ENCODE data around the gene CUL4A. TPM values are rescaled to one million over a fixed set of nuclear protein-coding genes. Genes with fewer than 3 reads are reported as not detected.
"Not testable (repeated sequence)": the region's sequence is repeated elsewhere in the genome, so short reads cannot be mapped to it uniquely, and the experiment has no call there.

Gene CUL4A
- total RNA-seq (ENCODE audit: insufficient read depth, low replicate concordance) = 237 TPM

- DNase-seq (ENCODE audit: low spot score) = peak; percentile 85
These were observed at the start of gene CUL4A for GRCh38 chr13:113209336-113209758. Gene CUL4A, plus strand, starts transcription at chr13:113209613. Its CDS starts 15 bp downstream, at chr13:113209628.

- DNase-seq (ENCODE audit: low spot score) = no peak
These were observed 49.7 kb upstream of the CUL4A start for GRCh38 chr13:113159701-113160100.

- DNase-seq (ENCODE audit: low spot score) = no peak
These were observed 48.4 kb upstream of the CUL4A start for GRCh38 chr13:113160983-113161382.

GRCh38 chr13:113161433-113161832 is 48.0 kb upstream of the CUL4A start:
- no peak for DNase-seq (ENCODE audit: low spot score)

GRCh38 chr13:113161975-113162374 is 47.4 kb upstream of the CUL4A start:
- DNase-seq (ENCODE audit: low spot score) = not testable (repeated sequence)

- no peak for DNase-seq (ENCODE audit: low spot score)
These were observed 46.4 kb upstream of the CUL4A start for GRCh38 chr13:113162783-113163685.

DNA sequence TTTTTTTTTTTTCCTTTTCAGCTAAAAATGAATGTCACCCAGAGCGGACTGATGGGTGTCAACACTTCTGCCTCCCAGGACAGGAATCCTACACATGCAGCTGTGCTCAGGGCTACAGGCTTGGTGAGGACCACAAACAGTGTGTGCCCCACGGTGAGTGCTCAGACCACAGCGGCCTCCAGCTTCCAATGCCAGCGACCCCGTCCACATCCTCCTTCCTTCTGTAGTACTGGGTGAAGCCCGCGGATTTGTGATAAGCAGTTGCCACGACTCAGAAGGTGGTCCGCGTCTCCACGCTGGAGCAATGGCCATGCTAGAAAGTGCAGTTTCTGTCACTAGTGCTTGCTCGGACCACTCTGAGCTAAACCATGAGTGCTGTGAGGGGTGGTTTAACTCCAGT is 44.9 kb upstream of the CUL4A start:
- no peak for DNase-seq (ENCODE audit: low spot score)

DNA sequence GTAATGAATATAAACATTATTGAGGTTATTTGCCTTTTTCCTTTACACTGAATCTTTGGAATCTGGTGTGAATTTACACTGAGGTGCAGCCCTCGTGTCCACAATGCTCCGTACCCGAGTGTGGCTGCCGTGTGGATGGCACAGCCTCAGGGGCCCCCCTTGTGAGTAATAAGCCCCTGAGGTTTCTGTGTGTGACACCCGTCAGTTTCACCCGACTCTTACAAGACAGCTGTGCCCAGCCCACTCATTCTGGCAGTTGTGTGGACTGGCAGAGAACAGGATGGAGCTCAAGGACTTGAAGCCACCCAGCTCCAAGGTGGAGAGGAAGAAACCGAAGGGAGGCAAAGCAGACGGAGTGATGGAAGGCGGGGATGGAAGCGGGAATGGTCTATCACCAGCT is 43.1 kb upstream of the CUL4A start:
- DNase-seq (ENCODE audit: low spot score) = no peak

DNA sequence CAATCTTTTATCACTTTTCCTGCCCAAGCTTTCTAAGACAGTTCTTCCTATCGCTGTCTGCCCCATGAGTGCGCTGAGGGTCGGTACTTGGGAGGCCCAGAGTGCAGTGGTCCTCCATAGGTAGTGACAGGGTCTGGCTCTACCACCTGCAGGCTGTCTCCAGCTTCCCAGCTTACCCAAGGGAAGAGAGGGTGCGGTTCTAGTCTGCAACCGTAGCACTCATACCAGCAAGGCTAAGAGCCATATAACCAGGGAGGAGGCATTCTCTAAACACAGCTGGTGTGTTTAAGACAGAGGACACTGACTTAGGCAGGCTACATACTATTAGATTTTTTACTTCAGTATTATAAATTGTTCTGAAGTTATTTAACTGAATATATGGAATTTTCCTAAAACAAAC is 42.7 kb upstream of the CUL4A start:
- DNase-seq (ENCODE audit: low spot score) = no peak

DNA sequence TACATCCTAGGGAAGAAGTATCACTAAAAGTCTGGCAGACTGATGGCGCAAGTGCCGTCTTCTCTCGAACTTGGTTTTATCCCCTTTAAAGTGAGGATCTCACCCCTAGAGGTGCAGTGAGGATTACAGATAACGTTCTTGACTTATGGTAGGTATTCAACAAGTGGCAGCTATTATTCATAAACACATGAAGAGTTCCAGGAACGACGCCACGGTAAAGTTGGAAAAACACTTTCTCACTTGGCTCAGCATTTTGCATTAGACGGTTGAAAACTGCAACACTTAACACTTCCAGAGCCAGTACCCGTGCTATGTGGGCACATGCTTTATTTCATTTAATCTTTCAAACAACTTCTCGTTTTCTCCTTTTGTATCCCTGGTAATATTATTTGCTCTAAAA is 42.3 kb upstream of the CUL4A start:
- no peak for DNase-seq (ENCODE audit: low spot score)

DNA sequence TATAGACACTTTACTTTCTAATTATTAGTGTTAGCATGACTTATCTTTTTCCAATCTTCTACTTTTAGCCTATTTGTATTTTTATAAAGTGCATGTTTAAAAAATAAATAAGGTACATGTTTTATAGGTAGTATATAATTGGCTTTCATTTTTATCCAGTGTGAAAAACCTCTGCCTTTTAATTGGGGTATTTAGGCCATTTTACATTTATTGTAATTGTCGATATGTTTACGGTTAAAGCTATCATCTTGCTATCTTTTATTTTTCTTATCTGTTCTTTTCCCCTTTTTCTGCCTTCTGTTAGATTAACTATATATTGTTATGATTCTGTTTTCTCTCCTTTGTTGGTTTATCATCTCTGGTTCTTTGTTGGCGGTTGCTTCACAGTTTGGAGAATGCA is 41.8 kb upstream of the CUL4A start:
- DNase-seq (ENCODE audit: low spot score) = no peak

DNA sequence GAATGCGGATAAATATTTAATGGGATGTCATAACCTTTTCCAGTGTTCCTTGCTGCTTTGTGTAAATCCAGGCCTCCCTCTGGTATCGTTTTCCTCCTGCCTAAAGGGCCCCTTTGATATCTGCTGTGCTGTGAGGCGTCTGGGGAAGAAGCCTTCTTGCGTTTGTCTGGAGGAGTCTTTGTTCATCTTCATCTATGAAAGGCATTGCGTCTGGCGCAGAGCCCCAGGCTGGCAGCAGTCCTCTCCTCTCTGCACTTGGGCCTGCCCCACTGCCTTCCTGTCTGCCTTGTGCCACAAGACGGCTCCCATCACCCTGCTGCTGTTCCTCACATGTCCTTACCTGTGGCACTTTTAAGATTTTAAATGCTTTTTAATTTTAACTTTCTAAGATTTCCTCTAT is 41.2 kb upstream of the CUL4A start:
- no peak for DNase-seq (ENCODE audit: low spot score)

DNA sequence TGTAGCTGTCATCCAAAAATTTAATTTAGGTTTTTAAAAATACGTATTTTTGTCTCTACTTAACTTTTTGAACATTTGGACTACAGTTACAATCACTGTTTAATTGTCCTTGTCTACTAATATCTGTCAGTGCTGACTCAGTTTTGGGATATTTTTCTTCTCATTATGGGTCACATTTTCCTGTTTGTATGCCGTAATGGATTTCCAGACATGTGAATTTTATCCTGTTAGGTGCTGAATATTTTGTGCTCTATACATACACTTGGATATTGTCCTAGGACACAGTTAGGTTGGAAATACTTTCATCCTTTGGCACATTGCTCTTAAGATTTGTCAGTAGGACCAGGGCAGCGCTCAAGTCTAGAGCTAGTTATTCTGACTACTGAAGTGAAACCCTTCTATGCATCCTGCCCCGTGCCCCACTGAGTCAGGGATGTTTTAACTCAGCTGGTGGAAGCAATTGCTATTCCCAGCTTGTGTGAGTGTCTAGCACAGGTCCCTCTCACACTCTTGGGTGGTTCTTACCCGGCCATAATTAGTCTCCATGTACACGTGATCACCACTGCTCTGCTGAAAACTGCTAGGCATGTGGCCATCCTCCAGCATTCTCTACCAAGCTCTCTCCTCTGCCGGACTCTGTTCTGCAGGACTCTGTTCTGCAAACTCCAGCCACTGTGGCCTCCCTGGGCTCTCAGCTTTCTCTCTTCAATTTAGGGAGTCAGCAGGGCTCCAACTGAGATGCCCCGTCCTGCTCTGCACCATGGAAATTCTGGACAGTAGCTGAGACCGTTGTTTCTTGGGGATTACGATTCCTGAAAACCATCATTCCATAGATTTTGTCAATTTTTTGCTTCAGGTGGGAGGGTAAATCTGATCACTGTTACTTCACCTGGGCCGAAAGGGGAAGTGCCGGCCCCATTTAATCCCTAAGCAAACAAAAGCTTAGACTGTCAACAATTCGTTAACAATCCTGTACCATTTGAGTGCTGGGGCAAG is 39.8 kb upstream of the CUL4A start:
- DNase-seq (ENCODE audit: low spot score) = no peak

GRCh38 chr13:113170511-113170910 is 38.9 kb upstream of the CUL4A start:
- DNase-seq (ENCODE audit: low spot score) = no peak

GRCh38 chr13:113171250-113172125 is 37.9 kb upstream of the CUL4A start:
- DNase-seq (ENCODE audit: low spot score) = no peak

DNA sequence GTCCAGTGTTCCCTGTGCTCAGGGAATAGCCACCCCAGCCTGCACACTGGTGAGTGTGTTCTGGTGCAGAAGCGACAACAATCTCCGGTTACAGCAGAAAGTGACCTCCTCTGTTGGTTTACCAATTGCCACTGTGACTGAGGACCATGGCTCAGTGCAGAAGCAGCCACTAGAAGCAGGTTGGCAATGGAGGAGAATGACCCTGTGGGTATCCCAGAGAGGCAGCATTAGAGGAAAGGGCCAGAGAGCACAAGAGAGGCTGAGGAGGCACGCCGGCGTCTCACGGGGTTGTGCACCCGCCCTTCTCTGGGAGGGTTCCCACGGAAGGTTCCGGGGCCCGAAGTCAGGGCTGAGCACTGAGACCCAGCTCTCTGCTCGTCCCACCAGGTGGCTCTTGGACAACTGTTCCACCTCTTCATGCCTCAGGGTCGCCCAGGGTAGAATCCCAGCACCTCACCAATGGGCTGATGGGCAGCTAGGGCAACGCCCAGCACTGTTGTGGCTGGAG is 36.9 kb upstream of the CUL4A start:
- DNase-seq (ENCODE audit: low spot score) = no peak

DNA sequence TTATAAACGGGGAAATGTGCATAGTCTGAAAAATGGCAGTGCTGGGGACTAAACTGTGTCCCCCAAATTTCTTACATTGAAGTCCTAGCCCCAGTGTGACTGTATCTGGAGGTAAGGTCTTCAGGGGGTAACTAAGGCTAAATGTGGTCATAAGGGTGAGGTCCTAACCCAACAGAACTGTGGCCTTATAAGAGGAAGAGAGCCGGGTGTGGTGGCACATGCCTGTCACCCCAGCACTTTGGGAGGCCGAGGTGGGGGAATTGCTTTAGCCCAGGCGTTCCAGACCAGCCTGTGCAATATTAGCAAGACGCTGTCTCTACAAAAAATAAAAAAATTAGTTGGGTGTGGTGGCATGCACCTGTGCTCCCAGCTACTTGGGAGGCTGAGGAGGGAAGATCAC is 33.1 kb upstream of the CUL4A start:
- no peak for DNase-seq (ENCODE audit: low spot score)

GRCh38 chr13:113176822-113177221 is 32.6 kb upstream of the CUL4A start:
- DNase-seq (ENCODE audit: low spot score) = no peak

DNA sequence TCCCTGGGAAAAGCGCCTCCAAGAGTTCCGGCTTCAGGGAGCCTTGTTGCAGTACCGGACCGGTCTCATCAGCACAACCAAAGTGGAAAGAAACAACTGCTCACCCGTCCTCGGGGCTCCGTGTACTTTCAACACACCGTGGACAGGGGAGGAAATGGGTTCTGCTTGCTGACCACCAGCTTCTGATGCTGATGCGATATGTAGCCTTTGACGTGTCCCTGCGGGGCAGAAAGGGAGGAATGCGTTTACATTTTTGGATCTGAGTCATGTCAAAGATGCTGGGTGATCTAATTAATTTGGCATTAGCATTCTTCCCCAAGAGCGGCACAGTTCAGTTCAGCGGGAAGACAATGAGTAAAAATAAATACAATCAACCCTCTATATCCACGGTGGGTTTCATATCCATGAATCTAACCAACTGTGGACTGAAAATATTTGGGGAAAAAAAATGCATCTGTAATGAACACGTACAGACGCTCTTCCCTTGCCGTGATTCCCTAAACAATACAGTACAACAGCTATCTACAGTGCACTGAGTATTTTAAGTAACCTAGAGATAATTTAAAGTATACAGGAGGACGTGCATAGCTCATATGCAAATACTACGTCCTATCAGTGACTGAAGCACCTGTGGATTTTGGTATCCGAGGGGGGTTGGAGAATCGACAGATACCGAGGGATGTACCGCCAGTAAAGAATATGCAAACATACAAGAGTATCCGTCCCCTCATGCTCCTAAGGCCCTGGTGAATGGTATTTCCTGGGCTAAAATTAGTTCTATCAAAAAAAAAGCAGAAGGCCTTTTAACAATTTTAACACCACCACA is 31.1 kb upstream of the CUL4A start:
- no peak for DNase-seq (ENCODE audit: low spot score)

DNA sequence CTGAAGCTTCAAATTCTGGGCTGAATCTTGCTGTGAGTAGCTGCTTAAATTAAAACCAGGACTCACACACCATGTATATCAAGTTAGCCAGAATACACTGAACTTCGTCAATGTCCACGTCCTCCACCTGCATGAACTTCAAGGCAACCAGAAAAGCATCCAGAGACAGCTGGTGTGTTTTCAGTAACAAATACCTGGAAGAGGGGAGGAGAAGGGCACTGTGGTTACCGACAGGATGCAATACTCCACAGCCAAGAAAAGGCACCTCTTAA is 30.6 kb upstream of the CUL4A start:
- DNase-seq (ENCODE audit: low spot score) = no peak
